Measurements from ENCODE around the gene STK38L.

The STK38L gene

DNA sequence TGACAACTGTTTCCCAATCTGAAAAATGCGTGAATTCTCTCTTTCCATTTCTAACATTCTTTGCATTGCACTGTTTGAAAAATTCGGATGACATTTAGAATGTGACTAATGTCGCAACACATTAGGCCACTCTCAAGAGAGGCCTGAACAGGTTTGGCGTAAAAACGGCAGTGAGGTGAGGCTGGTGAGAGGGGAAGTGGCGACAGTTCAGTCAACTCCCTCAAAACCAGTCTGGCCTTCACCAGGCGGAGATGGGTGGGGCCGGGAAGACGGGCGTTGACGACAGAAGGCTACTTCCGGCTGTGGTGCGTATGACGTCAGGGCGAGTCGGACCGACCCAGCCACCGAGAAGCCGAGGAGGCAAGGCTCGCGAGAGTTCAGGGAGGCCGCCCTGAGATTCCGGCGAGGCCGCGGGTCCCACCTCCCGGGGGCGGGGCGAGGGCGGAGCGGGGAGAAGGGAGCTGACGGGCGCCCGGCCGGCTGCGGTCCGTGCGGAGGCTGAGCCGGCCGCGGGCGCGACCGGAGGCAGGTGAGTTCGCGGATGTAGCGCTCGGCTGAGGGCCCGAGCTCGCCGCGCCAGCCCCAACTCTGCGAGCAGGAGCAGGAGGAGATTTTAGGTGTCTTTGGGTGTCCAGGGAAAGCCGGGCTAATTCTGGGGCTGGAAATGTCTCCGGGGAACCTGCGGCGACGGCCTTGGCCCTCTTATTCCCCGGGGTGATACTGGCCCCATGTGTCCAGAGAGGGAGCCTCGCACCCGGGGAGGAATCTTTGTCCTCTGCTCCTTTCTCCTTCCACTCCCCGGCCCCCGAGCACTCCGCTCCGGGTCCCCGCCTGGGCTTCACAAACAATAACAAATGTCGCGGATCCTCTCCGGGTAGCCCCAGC lies at the start of gene STK38L:
STK38L (plus strand) TSS at position 483 of the 885 bp plus-strand sequence. CDS start 53,435 bp downstream, outside the sequence.
- peak; percentile 91 for DNase-seq (ENCODE audit: low read depth in 2 of 2)

DNA sequence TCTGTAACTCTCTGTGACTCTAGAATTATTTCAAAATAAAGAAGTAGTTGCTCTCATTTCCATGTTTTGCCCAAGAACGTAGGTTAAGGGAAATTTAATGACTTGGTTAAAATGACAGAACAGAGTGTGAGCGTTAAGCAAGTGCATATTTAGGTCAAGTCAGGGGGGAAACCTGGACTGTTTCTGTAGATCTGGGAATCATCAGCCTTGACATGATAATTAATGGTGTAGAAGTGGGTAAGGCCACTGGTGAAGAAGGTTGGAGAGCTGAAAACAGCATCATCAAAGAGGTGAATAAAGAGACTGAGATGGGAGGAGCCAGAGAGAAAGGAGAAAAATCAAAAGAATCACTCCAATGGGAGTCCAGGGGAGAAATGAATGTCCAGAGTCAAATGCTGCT lies 49.4 kb upstream of the STK38L start:
- no peak for DNase-seq (ENCODE audit: low read depth in 2 of 2)

DNA sequence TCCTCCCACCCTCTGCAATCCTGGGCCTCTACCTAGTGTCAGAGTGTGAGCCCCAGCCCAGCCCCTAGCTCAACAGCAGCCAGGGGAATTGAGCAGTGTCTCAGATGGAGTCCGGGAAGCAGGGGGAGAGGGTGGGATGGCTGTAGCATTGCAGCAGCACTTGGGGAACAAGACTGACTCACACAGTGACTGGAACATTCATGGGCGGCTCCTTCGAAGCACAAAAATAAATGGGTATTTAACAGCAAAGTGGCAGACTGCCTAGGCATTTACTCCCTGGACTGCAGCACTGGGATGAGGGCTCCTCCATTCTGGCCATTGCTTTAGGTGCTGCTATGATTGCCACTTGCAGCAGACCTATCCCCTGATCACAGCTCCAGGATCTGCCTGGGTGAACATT lies 46.0 kb upstream of the STK38L start:
- no peak for DNase-seq (ENCODE audit: low read depth in 2 of 2)

DNA sequence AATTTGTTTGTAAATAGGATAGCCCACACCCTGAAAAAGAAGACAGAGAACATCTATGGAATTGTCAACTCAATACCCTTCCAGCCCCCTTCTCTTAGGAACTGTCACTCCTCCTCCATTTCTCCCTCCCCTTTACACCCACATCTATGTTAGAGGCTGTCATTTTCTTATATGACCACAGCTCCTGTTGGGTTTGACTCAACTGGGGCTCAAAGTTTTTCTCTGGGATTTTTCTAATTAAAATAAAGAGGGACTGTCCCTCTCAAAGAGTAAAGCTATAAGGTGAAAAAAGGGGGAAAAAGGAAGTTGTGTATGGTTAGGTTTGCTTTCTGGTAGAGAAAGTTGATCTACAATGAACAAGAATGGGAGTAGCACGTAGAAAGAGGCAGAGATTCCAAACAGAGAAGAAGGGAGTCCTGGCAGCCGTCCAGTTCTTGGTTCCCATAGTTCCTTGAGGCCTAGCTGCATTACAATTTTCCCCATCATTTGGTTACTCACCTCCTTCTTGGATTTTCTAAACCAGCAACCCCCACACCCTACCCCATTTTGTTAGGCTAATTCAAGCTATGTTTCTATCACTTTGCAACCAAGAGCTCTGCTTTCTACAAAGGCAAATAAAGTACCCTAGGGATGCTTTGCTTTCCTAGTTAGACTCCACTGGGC lies 44.3 kb upstream of the STK38L start:
- DNase-seq (ENCODE audit: low read depth in 2 of 2): no peak

DNA sequence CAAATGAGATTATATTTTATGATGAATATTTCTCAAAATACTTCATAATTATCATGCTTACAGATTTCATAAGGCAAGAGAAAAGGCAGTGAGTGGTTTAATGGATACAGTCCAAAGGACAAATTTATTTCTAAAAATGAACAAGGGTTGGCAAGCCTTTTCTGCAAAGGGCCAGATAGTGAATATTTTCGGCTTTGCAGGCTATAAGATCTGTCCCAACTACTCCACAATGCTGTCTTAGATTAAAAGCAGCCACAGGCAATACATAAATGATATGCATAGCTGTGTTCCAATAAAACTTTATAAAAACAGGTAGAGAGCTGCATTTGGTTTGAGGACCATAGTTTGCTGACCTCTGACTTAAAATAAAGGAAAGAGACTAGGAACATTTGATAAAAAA lies 42.9 kb upstream of the STK38L start:
- no peak for DNase-seq (ENCODE audit: low read depth in 2 of 2)

DNA sequence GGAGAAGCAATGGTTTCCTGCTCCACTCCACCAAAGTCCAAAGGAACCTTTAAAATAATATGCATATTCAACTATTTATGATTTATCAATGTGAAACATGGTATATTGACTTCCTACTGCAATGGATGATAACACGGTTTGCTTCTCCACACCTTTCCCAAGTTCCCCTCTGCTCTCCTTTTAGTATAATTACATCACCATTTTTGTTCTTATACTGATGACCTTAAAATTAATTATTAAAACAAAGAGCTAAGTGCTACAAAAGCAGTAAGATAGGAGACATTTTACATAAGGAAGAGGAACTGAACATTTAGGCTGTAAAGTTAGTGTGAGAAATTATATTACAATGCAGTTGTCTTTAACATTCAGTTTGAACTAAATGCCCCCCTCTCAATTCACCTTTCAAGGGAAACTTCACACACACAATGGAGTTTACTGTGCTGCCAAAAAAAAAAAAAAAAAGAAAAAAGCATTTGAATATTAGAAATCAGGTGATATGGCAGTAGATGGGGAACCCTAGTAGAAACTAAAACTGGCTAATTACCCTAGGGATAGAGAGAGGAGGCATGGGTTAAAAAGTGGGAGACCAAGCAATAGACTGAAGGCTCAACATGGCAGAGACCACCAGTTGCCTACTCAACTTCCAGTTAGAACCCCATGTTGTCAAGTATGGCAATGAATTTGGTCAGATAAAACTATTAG lies 37.1 kb upstream of the STK38L start:
- no peak for DNase-seq (ENCODE audit: low read depth in 2 of 2)

DNA sequence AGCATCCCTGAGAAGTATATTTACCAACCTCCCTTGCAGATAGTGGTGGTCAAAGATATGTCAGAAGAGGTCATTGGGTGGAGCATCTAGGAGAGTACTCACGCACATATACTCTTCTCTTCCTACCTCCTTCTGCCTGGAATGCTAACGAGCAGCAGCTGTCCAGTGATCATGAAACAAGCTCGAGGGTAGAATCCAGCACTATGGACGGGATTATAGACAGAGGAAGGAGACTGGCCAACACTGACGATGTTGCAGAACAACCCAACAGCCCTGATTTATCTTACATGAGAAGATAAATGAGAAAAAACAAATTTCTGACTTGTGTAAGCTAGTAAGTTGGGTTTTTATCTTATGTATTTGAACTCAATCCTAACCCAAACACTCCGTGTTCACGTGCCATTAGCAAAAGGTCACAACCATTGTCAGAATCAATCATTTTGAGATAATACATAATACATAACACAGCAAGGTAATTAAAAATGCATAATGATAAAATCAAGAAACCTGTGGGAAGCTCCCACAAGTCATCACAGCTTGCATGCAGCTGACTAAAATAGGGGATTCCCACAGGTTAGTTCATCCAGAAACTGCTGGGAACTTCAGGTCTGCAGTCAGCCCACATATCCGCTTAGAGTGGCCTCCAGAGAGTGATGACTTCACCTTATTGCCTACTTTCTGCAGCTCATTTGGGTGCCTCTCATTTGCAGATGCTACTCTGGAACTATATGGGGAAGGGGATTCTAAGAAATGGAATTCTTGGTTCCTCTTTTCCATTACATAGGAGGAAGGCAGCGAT lies 36.3 kb upstream of the STK38L start:
- no peak for DNase-seq (ENCODE audit: low read depth in 2 of 2)

DNA sequence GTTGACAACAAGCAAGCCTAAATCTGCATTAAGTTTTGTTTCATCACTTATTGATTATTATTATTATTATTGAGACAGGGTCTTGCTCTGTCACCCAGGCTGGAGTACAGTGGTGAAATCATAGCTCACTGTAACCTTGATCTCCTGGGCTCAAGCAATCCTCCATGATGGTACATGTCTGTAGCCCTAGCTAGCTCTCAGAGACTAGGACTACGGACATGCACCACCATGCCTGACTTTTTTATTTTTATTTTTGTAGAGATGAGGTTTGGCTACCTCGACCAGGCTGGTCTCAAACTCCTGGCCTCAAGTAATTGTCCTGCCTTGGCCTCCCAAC lies 35.7 kb upstream of the STK38L start:
- DNase-seq (ENCODE audit: low read depth in 2 of 2): no peak

DNA sequence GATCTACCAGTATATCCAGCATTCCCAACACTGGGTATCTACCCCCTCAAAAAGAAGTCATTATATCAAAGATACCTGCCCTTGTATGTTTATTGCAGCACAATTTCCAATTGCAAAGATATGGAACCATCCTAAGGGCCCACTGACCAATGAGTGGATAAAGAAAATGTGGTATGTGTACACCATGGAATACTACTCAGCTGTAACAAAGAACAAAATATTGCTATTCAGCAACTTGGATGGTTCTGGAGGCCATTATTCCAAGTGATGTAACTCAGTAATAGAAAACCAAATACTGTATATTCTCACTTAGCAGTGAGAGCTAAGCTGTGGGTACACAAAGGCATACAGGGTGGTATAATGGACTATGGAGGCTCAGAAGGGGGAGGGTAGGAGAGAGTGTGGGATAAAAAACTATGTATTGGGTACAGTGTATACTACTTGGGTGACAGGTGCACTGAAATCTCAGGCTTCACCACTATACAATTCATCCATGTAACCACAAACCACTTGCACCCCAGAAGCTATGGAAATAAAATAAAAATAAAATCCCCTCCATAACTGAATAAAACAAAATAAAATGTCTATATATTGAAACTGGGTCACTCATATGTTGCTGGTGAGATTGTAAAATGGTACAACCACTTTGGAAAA lies 34.7 kb upstream of the STK38L start:
- no peak for DNase-seq (ENCODE audit: low read depth in 2 of 2)

DNA sequence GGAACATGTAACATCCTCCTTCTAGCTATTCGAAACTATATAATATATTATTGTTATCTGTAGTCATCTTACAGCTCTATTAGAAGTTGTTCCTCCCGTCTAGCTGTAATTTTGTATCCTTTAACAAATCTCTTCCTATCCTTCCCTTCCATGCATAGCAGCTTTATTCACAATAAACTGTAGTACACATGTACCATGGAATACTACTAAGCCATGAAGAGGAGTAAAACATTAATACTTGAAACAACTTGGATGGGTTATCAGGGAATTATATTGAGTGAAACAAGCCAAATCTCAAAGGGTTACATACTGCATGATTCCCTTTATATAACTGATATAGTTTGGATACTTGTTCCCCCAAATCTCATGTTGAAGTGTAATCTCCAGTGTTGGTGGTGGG lies 33.9 kb upstream of the STK38L start:
- DNase-seq (ENCODE audit: low read depth in 2 of 2): no peak

DNA sequence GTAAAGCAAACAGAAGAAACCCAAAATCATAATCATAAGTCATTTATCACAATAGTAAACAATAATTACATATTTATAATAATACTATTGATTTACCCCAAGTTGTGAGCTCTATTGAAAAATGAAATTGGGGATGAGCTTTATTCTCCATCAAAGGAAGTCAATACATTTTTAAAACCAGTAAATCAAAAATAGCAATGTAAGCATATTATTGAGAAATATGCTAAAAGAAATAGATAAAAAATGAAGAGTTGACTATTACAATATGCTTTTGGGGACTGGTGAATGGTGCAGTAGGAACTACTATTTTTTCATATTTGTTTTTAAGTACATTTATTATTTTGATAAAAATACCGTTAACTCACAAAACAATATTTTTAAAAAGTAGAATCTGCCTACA lies 31.2 kb upstream of the STK38L start:
- no peak for DNase-seq (ENCODE audit: low read depth in 2 of 2)

DNA sequence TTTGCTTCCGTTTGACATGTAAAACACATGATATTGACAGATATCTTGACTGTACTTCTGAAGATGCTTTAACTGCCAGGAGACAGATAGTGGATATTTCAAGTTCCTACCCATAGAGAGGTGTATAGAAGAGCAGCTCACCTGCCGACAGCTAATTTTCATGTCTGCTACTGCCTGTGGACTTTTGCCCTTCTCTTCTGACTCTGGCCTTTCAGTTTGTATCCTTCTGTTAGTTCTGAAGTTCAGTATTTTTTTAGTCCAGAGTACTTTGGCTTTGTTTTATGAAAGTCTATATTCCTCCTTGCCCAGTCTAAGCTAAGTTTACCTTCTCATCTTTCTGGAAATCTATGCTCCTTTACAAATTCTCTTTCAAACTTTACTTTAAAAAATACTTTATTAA lies 30.8 kb upstream of the STK38L start:
- DNase-seq (ENCODE audit: low read depth in 2 of 2): no peak

DNA sequence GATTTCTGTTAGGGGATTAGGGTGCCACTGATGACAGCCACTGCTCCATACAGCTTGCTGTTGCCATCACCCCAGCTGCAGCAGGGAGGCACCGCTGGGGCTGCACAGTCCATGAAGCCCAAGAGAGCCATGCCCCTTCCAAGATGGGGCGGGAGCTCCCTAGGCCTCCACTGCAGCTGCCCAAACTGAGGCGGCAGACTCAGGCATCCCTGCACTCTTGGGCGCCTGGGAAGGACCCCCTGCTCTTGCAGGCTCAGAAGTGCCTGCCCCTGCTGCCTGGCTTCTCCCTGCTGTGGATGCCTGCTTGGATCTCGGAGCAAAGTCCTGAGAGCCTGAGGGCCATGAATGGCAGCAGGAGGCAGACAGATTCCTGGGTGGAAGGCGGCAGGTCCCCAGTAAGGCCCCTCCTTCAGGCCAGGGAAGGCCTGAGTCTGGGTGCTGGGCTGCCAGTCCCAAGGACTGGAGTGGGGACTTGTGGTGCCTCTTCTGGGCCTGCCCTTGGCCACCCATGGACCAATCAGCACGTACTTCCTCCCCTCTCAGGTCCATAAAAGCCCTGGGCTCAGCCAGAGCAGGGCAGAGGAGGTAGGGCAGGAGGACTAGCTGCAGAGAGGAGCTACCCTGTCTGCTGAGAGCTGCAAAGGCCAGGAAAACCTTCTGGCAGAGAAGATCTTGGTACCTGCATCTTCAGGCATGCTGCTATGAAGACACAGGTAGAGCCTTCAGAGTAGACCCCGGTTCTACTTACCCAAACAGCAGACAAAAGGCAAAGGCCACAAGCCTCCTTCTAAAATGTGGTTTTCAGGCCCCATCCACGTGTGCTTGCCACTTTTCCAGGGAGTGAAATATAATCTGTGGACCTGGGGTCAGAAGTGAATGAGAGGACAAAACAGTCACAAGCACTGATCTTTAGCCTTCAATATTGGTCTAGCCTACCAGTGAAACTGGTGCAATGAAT lies 30.0 kb upstream of the STK38L start:
- DNase-seq (ENCODE audit: low read depth in 2 of 2): no peak

DNA sequence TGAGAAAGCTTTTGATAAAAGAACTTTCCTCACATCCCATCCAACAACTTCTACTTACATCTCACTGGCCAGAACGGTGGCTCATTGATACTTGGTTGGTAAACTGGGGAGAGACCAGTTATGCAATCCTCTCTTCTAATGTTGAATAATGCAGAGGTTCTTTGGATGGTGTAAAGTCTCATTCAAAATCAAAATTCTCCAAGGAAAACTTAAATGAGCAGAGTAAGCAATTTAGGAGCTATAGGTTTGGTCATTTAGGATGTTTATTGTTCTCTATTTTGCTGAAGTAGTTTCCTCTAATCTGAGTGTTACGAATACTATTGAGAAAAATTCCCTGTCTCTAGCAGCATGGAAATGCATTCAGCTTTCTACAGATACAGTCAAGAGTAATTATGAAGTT lies 26.5 kb upstream of the STK38L start:
- no peak for DNase-seq (ENCODE audit: low read depth in 2 of 2)

DNA sequence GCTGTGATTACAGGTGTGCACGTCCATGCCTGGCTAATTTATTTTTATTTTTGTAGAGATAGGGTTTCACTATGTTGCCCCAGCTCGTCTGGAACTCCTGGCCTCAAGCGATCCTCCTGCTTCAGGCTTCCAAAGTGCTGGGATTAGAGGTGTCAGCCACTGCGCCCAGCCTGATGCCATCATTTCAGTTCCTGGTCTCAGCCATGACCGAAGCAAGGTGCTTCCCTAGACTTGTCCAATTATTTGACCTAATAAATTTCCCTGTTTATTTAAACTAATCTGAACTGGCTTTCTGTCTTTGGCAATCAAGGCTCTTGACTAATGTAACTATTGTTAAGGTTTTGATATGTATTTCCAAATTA lies 24.4 kb upstream of the STK38L start:
- DNase-seq (ENCODE audit: low read depth in 2 of 2): no peak

DNA sequence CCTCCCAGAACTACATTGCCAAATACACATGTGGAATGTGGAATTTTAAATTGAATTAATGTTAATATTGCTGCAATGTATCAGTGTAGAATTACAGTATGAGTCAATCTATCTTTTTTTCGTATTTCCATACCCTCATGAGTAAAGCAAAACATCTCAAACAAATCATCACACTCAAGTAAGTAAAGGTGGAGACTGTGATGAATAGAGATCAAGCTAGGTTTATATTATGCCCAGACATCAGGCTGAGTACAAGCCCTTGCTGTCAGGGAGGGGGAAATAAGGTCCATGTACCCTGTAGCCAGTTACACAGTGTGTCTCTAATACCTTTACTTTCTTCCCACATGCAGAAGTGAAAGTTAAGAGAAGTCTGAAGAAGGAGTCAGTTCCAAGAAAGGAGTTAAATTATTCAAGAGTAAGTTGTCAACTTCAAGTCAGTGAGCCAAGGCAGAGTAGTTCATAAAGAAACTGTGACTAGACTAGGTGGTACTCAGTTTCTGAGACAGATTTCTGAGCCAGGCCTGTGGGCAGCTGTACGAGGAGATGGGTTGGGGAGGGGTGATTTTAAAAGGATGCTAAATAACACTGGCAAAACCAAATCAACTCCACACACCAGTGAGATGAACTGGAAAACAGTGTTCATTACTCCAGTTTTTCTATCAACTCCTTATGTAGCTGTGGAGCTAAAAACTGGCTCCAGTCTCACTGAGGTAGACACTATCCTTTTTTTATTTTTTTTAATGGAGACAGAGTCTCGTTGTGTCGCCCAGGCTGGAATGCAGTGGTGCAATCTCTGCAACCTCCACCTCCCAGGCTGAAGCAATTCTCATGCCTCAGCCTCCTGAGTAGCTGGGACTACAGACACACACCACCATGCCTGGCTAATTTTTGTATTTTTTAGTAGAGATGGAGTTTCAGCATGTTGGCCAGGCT lies 23.8 kb upstream of the STK38L start:
- no peak for DNase-seq (ENCODE audit: low read depth in 2 of 2)

DNA sequence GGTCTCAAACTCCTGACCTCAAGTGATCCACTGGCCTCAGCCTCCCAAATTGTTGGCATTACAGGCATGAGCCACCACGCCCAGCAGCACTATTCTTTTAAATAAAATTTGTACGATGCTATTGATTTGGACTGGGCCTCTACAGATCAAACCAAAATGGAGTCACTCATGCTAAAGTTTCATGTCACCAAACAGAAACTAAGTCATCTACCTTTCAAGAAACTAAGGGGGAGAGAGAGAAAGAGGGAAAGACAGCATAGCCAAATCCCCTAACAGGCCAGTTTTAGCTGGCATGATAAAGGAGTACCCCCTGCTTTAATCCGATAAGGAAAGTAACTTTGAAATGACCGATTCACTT lies 23.1 kb upstream of the STK38L start:
- no peak for DNase-seq (ENCODE audit: low read depth in 2 of 2)

DNA sequence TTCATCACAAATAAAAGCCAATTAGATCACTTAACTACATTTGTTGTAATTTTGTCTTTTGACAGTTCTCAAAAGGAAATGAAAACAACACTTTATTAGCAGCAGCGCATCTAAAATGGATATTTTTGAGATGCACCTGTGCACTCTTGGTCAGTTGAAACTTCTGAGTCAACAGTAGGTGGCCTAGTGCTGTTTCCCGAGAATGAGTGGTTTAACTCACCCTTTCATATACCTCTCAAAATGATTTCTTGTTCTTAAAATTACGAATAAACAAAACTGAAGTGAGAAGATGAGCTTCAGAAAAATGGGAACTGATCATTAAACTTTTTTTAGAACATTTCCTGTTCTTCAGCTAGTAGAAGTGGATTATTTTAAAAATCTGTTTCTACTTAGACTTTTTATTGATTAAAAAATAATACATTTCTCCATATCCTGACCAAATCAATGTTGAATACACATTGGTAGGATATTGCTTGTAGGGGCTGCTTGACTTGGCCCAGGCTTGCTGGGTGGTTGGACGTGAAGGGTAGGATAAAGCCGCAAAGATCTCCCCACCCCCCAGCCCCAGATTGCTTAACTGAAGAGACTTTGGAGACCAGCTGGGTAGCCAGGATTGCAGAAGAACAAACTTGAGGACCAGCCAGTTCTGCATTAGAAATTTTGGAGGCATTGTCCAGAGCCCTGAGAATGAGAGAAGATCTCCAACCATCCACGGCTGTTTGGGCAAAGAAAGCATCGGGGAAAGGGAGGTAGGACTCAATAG lies 22.3 kb upstream of the STK38L start:
- DNase-seq (ENCODE audit: low read depth in 2 of 2): no peak

Data from fibroblast of skin of left biceps (primary cell).